ENCODE measurements around the gene ZBED1. TPM values are rescaled to one million over a fixed set of nuclear protein-coding genes. Genes with fewer than 3 reads are reported as not detected.
"Not testable (repeated sequence)": the region's sequence is repeated elsewhere in the genome, so short reads cannot be mapped to it uniquely, and the experiment has no call there.

The ZBED1 gene
- total and polyA plus RNA-seq, 5 donors = 25.6 to 61.6 (median 33.1) TPM

DNA sequence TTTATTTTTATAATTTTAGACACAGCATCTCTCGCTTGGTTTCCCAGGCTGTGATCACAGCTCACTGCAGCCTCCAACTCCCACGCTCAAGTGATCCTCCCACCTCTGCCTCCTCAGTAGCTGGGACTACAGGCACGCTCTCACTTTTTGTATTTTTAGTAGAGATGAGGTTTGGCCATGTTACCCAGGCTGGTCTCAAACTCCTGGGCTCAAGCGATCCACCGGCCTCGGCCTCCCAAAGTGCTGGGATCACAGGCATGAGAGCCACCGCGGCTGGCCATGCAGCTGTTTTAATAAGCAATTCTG lies 39.1 kb downstream of the ZBED1 start:
- Histone ChIP-seq H3K27ac (ENCODE audit: low read length) (no peak overlapping the region), H3K4me3 (ENCODE audit: low read length) (no peak overlapping the region), H3K4me1 (ENCODE audit: control insufficient read depth, insufficient read depth, low read length) (no peaks in the 10 kb centered on the region), H3K27me3 (ENCODE audit: control insufficient read depth, insufficient read depth) (no peaks in the 10 kb centered on the region), H3K9me3 (ENCODE audit: control insufficient read depth, low read length) (no peaks in the 10 kb centered on the region)
- no peak for DNase-seq
- intact Hi-C loops (cut with DNase I) = no loop called here
- 74% methylated on average over 8 of the region's 8 CpGs for WGBS
- no peak for ATAC-seq

GRCh38 chrX:2460821-2461710 lies 39.7 kb downstream of the ZBED1 start:
- intact Hi-C loops (cut with DNase I); H3K4me3 ChIP-seq (ENCODE audit: low read length); ATAC-seq; H3K4me1 ChIP-seq (ENCODE audit: control insufficient read depth, insufficient read depth, low read length); H3K27ac ChIP-seq (ENCODE audit: low read length); DNase-seq; H3K27me3 ChIP-seq (ENCODE audit: control insufficient read depth, insufficient read depth); H3K9me3 ChIP-seq (ENCODE audit: control insufficient read depth, low read length): not testable (repeated sequence)
- WGBS = 73% methylated on average over 17 of the region's 17 CpGs

DNA sequence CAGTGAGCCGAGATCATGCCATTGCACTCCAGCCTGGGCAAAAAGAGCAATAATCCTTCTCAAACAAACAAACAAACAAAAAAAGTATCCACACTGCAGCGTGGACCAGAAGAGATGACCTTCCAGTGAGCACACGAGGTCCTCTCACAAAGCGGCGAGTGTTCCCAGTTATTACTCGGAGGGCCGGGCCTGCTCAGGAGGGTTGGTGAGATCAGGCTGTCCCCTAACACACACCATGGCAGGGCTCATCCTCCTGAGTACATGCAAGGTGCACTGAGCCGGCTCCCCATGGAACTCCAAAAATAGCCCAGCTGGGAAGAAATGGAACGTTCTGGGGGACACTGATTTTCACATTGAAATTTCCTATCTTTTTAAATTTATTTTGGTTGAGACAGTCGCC lies 40.7 kb downstream of the ZBED1 start:
- H3K27ac ChIP-seq (ENCODE audit: low read length); H3K4me1 ChIP-seq (ENCODE audit: control insufficient read depth, insufficient read depth, low read length); H3K9me3 ChIP-seq (ENCODE audit: control insufficient read depth, low read length); H3K4me3 ChIP-seq (ENCODE audit: low read length); intact Hi-C loops (cut with DNase I); H3K27me3 ChIP-seq (ENCODE audit: control insufficient read depth, insufficient read depth); ATAC-seq; DNase-seq: not testable (repeated sequence)
- WGBS = 82% methylated on average over 10 of the region's 10 CpGs

DNA sequence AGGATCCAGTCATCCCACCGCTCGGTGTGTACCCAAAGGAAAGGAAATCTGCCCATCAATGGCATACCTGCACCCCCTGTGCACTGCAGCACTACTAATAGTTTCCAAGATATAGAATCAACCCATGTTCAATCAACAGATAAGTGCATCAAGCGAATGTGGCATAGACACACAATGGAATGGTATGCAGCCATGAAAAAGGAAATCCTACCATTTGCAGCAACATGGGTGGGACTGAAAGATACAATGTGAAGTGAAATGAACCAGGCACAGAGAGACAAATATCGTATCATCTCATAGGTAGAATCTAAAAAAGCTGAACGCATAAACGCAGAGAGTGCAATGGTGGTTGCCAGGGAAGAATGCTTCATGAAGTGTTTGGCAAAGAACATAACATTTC lies 42.5 kb downstream of the ZBED1 start:
- DNase-seq (no peak), ATAC-seq (no peak)
- Histone ChIP-seq H3K9me3 (ENCODE audit: control insufficient read depth, low read length) (no peaks in the 10 kb centered on the region), H3K27me3 (ENCODE audit: control insufficient read depth, insufficient read depth) (no peaks in the 10 kb centered on the region), H3K27ac (ENCODE audit: low read length) (no peak overlapping the region), H3K4me1 (ENCODE audit: control insufficient read depth, insufficient read depth, low read length) (no peaks in the 10 kb centered on the region), H3K4me3 (ENCODE audit: low read length) (no peak overlapping the region)
- 88% methylated on average over 6 of the region's 6 CpGs for WGBS
- intact Hi-C loops (cut with DNase I) = no loop called here

- Histone ChIP-seq H3K4me3 (ENCODE audit: low read length) (no peak overlapping the region), H3K27me3 (ENCODE audit: control insufficient read depth, insufficient read depth) (no peaks in the 10 kb centered on the region), H3K9me3 (ENCODE audit: control insufficient read depth, low read length) (no peaks in the 10 kb centered on the region), H3K27ac (ENCODE audit: low read length) (no peak overlapping the region), H3K4me1 (ENCODE audit: control insufficient read depth, insufficient read depth, low read length) (no peaks in the 10 kb centered on the region)
- DNase-seq (no peak), ATAC-seq (no peak)
- intact Hi-C loops (cut with DNase I) = no loop called here
- 91% methylated on average over 26 of the region's 26 CpGs for WGBS
Observed at GRCh38 chrX:2457289-2458133, 43.3 kb downstream of the ZBED1 start.

- intact Hi-C loops (cut with DNase I); DNase-seq; H3K4me1 ChIP-seq (ENCODE audit: control insufficient read depth, insufficient read depth, low read length); H3K9me3 ChIP-seq (ENCODE audit: control insufficient read depth, low read length); ATAC-seq; H3K4me3 ChIP-seq (ENCODE audit: low read length); H3K27ac ChIP-seq (ENCODE audit: low read length); H3K27me3 ChIP-seq (ENCODE audit: control insufficient read depth, insufficient read depth): not testable (repeated sequence)
- 95% methylated on average over 8 of the region's 8 CpGs for WGBS
Observed at GRCh38 chrX:2456091-2456490, 44.7 kb downstream of the ZBED1 start.

- H3K27me3 ChIP-seq (ENCODE audit: control insufficient read depth, insufficient read depth); ATAC-seq; intact Hi-C loops (cut with DNase I); H3K4me1 ChIP-seq (ENCODE audit: control insufficient read depth, insufficient read depth, low read length); H3K27ac ChIP-seq (ENCODE audit: low read length); H3K9me3 ChIP-seq (ENCODE audit: control insufficient read depth, low read length); H3K4me3 ChIP-seq (ENCODE audit: low read length); DNase-seq: not testable (repeated sequence)
- WGBS = 94% methylated on average over 9 of the region's 9 CpGs
Observed at GRCh38 chrX:2454620-2455019, 46.2 kb downstream of the ZBED1 start.

DNA sequence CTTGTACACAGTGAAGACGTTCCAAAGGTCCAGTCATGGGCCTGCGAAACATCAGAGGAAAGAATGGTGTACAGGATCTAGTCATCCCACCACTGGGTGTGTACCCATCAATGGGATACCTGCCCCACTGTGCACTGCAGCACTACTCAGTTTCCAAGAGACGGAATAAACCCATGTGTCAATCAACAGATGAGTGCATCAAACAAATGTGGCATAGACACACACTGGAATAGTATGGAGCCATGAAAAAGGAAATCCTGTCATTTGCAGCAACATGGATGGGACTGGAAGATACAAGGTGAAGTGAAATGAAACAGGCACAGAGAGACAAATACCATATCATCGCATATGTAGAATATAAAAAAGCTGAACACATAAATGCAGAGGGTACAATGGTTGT lies 48.0 kb downstream of the ZBED1 start:
- Histone ChIP-seq H3K4me1 (ENCODE audit: control insufficient read depth, insufficient read depth, low read length) (no peaks in the 10 kb centered on the region), H3K27me3 (ENCODE audit: control insufficient read depth, insufficient read depth) (no peaks in the 10 kb centered on the region), H3K9me3 (ENCODE audit: control insufficient read depth, low read length) (no peaks in the 10 kb centered on the region), H3K27ac (ENCODE audit: low read length) (no peak overlapping the region), H3K4me3 (ENCODE audit: low read length) (no peak overlapping the region)
- DNase-seq (no peak), ATAC-seq (peak in 1 of 2 donors; percentile 14)
- intact Hi-C loops (cut with DNase I) = no loop called here
- 97% methylated on average over 4 of the region's 4 CpGs for WGBS

DNA sequence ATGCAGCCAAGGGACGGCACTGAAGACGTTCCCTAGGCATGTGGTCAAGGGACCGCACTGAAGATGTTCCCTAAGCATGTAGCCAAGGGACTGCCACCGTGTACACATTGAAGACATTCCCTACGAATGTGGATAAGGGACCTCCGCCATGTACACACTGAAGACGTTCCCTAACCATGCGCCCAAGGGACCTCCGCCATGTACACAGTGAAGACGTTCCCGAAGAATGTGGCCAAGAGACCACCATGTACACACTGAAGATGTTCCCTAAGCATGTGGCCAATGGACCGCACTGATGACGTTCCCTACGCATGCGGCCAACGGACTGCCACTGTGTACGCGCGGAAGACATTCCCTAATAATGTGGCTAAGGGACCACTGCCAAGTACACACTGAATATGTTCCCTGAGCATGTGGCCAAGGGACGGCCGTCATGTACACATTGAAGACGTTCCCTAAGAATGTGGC lies 48.4 kb downstream of the ZBED1 start:
- 93% methylated on average over 22 of the region's 22 CpGs for WGBS
- intact Hi-C loops (cut with DNase I) = no loop called here
- DNase-seq = no peak

DNA sequence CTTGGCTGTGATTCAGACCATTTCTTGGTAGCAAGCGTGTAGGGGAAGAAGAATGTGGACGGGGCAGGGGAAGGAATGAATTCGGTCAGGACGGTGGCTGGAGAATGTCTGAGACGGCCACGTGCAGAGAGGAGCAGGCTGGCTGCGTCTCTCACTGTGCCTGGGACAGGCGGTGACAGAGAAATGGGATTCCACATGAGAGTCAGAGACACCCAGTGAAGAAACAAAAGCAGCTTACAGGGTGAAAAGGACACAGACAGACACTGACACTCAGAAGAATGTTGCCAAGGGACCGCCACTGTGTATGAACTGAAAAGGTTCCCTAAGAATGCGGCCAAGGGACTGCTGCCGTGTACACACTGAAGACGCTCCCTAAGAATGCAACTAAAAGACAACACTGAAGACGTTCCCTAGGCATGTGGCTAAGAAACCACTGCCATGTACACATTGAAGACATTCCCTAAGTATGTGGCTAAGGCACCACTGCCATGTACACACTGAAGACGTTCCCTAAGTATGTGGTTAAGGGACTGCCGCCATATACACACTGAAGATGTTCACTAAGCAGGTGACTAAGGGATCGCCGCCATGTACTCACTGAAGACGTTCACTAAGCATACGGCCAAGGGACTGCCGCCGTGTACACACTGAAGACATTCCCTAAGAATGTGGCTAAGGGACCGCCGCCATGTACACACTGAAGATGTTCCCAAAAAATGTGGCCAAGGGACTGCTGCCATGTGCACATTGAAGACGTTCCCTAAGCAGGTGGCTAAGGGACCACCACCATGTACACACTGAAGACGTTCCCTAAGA lies 49.1 kb downstream of the ZBED1 start:
- 66% methylated on average over 25 of the region's 25 CpGs for WGBS
- intact Hi-C loops (cut with DNase I) = no loop called here
- Histone ChIP-seq H3K27ac (ENCODE audit: low read length) (no peak overlapping the region), H3K27me3 (ENCODE audit: control insufficient read depth, insufficient read depth) (no peaks in the 10 kb centered on the region), H3K4me3 (ENCODE audit: low read length) (no peak overlapping the region), H3K4me1 (ENCODE audit: control insufficient read depth, insufficient read depth, low read length) (no peaks in the 10 kb centered on the region), H3K9me3 (ENCODE audit: control insufficient read depth, low read length) (no peaks in the 10 kb centered on the region)
- peak in 1 of 2 donors; percentile 17 for ATAC-seq
- DNase-seq = no peak

More for the DNA sequence above, 48.4 kb downstream of the ZBED1 start:
- H3K9me3 ChIP-seq (ENCODE audit: control insufficient read depth, low read length) = no peaks in the 10 kb centered on the region
- no peak overlapping the region for H3K27ac ChIP-seq (ENCODE audit: low read length)
- H3K4me1 ChIP-seq (ENCODE audit: control insufficient read depth, insufficient read depth, low read length) = no peaks in the 10 kb centered on the region
- H3K4me3 ChIP-seq (ENCODE audit: low read length) = no peak overlapping the region
- ATAC-seq = no peak
- H3K27me3 ChIP-seq (ENCODE audit: control insufficient read depth, insufficient read depth) = no peaks in the 10 kb centered on the region
